ENCODE results near the gene HOXC9. TPM values are rescaled to one million over a fixed set of nuclear protein-coding genes. Genes with fewer than 3 reads are reported as not detected.

The HOXC9 gene
- total RNA-seq, 2 donors from 2014 or later: 7.0 to 12.0 TPM

GRCh38 chr12:54028314-54029201 lies 28.6 kb downstream of the HOXC9 start, which contains the start of gene HOXC6:
HOXC6 (plus strand) TSS chr12:54028440; CDS start chr12:54028522, 82 bp downstream.
- intact Hi-C loops (cut with DNase I): loop anchor here in 1 of 2 donors (5.0 kb wide), 1 partner anchor 36 kb away; no protein-coding TSS in a partner anchor
- DNase-seq (ENCODE audit: low spot score): peak; percentile 80

DNA sequence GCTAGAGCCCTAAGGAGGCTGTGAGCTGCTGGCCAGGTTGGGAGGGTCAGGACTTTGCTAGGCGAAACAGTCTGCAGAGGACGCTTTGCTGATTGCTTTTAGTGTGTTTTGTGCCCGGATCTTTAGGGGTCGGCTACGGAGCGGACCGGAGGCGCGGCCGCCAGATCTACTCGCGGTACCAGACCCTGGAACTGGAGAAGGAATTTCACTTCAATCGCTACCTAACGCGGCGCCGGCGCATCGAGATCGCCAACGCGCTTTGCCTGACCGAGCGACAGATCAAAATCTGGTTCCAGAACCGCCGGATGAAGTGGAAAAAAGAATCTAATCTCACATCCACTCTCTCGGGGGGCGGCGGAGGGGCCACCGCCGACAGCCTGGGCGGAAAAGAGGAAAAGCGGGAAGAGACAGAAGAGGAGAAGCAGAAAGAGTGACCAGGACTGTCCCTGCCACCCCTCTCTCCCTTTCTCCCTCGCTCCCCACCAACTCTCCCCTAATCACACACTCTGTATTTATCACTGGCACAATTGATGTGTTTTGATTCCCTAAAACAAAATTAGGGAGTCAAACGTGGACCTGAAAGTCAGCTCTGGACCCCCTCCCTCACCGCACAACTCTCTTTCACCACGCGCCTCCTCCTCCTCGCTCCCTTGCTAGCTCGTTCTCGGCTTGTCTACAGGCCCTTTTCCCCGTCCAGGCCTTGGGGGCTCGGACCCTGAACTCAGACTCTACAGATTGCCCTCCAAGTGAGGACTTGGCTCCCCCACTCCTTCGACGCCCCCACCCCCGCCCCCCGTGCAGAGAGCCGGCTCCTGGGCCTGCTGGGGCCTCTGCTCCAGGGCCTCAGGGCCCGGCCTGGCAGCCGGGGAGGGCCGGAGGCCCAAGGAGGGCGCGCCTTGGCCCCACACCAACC lies 29.8 kb downstream of the HOXC9 start:
- intact Hi-C loops (cut with DNase I): loop anchor here (5.0 kb wide), 4 partner anchors 37 to 163 kb away; no protein-coding TSS in a partner anchor
- peak; percentile 78 for DNase-seq (ENCODE audit: low spot score)

GRCh38 chr12:54030442-54030801 lies 30.5 kb downstream of the HOXC9 start:
- intact Hi-C loops (cut with DNase I): loop anchor here (5.0 kb wide), 3 partner anchors 102 to 162 kb away; no protein-coding TSS in a partner anchor
- no peak for DNase-seq (ENCODE audit: low spot score)

GRCh38 chr12:54030889-54031471 lies 31.0 kb downstream of the HOXC9 start:
- peak; percentile 86 for DNase-seq (ENCODE audit: low spot score)
- intact Hi-C loops (cut with DNase I): loop anchor here (5.0 kb wide), 3 partner anchors 101 to 161 kb away; no protein-coding TSS in a partner anchor

DNA sequence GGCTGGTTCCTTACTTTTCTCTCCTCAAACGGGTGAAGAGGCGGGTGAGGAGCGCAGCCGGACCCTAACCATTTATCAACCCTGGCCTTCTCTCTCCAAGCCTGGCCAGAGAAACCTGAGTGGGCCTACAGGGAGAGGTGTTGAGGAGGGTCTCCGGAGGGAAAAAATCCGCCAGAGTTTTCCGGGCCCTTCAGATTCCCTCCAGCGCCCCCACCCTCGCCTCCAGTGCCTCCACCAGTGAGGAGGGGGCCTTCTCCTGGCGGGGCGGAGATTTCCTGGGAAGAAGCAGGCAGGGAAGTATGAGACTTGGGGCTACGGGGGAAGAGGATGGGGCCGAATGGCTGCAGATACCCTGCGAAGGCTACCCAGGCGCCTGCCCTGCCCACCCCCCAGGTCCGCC lies 31.5 kb downstream of the HOXC9 start:
- intact Hi-C loops (cut with DNase I): loop anchor here (5.0 kb wide), 3 partner anchors 101 to 161 kb away; no protein-coding TSS in a partner anchor
- no peak for DNase-seq (ENCODE audit: low spot score)

DNA sequence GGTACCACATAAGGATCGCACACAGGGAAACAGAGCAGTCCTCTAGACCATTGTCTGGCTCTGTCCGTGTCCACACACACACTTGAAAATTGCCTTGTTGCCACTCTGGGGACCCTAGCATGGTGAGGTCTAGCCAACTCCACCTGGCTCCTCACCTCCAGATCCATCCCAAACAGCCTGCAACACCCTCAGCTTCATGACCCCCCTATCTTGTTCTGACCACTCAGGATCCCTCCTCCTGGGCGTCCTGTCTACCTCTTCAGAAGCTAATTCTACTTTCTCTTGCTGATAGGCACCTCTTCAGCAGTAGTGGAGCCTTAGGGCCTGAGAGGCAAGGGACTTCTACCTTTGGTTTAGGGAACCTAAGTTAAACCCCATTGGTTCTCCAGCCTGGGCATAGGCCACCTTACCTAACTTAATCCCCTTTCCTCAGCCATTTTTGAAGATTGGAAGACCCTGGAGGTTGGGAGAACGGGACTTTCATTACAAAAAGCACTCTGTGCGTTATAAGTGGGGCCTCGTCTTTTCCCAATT lies 32.2 kb downstream of the HOXC9 start:
- intact Hi-C loops (cut with DNase I): loop anchor here (5.0 kb wide), 3 partner anchors 100 to 160 kb away; no protein-coding TSS in a partner anchor
- DNase-seq (ENCODE audit: low spot score): no peak

DNA sequence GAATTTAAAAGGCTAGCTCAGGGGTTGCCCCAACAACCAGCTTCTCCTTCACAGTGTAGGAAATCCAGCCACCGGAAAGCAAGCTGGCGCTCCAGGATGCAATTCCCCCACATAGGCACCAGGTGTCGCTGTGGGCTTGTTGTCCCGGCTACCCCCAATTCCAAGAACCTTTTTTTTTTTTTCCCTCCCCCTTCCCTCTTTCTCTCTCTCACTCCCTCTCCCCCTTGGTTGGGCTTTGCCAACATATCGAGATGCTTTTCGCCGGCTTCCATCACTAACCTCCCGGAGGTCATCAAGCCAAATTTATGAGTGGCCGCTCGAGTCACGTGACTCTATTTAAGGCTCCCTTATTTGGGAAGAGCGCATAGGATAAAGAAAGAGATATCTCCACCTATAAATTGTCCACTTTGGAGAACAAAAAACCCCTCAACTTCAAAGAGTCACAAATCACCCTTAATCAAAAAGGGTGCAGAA lies 32.7 kb downstream of the HOXC9 start, which contains the start of gene HOXC5:
Gene HOXC5 (plus strand): TSS at position 424 of the 474 bp plus-strand sequence. CDS start 73 bp downstream, outside the sequence.
- peak; percentile 93 for DNase-seq (ENCODE audit: low spot score)

DNA sequence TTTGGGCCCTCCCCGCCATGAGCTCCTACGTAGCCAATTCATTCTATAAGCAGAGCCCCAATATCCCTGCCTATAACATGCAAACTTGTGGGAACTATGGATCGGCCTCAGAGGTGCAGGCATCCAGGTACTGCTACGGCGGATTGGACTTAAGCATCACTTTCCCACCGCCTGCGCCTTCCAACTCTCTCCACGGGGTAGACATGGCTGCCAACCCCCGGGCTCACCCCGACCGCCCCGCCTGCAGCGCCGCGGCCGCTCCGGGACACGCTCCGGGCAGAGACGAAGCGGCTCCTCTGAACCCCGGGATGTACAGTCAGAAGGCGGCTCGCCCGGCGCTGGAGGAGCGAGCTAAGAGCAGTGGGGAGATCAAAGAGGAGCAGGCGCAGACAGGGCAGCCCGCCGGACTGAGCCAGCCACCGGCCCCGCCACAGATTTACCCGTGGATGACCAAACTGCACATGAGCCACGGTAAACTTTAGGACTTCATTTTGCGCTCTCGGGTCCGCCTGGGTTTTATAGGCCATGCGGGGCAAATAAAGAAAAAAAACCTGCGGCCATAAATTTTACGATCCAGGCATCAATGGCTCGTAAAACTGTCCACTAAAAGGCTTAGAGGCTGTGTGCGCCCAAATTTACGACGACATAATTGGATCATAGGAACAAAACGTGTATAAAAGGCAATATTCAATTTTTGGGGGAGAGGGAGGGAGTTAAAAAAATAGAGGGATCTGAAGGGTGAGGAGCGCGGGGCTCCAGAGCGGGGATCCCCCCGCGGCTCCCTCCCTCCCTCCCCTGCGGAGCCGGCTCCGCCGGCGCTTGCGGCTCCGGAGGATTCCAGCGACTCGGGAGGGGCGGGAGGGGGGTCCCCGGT lies 33.4 kb downstream of the HOXC9 start:
- intact Hi-C loops (cut with DNase I): loop anchor here (5.0 kb wide), 3 partner anchors 99 to 159 kb away; no protein-coding TSS in a partner anchor
- no peak for DNase-seq (ENCODE audit: low spot score)

More for the DNA sequence above, 32.7 kb downstream of the HOXC9 start, which contains the start of gene HOXC5:
- intact Hi-C loops (cut with DNase I): loop anchor here (5.0 kb wide), 3 partner anchors 100 to 160 kb away; no protein-coding TSS in a partner anchor

- DNase-seq (ENCODE audit: low spot score): no peak
- intact Hi-C loops (cut with DNase I): loop anchor here (5.0 kb wide), 3 partner anchors 98 to 158 kb away; no protein-coding TSS in a partner anchor
Measured at GRCh38 chr12:54033980-54034784, 34.2 kb downstream of the HOXC9 start.

DNA sequence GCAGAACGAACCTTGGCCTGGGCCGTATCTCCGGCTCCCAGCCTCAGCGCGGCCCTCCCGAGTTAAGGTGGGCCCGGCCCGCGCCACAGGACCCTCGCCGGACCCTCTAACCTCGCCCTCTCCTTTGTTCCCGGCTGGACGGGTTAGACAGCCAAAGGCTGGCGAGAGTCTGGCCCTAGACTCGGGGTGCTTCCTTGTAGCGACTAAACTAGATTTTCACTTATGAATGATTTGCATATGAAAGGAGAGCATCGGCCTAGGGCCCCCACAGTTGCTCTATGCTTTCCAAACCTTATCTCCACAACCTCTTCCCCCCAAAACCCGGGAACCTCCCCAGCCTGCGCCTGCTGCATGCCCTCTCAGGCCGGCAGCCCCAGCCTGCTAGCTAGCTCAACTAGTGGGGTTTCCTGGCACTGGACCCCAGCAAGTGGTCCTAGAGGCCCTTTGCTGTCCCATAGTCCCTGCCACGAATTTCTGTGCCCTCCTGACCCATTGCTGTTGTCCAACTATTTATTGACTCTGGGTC lies 34.9 kb downstream of the HOXC9 start:
- intact Hi-C loops (cut with DNase I): loop anchor here (5.0 kb wide), 4 partner anchors 42 to 157 kb away; no protein-coding TSS in a partner anchor
- no peak for DNase-seq (ENCODE audit: low spot score)

GRCh38 chr12:54035568-54036264 lies 35.8 kb downstream of the HOXC9 start:
- no peak for DNase-seq (ENCODE audit: low spot score)
- intact Hi-C loops (cut with DNase I): loop anchor here in 1 of 2 donors (5.0 kb wide), 1 partner anchor 42 kb away; no protein-coding TSS in a partner anchor

DNA sequence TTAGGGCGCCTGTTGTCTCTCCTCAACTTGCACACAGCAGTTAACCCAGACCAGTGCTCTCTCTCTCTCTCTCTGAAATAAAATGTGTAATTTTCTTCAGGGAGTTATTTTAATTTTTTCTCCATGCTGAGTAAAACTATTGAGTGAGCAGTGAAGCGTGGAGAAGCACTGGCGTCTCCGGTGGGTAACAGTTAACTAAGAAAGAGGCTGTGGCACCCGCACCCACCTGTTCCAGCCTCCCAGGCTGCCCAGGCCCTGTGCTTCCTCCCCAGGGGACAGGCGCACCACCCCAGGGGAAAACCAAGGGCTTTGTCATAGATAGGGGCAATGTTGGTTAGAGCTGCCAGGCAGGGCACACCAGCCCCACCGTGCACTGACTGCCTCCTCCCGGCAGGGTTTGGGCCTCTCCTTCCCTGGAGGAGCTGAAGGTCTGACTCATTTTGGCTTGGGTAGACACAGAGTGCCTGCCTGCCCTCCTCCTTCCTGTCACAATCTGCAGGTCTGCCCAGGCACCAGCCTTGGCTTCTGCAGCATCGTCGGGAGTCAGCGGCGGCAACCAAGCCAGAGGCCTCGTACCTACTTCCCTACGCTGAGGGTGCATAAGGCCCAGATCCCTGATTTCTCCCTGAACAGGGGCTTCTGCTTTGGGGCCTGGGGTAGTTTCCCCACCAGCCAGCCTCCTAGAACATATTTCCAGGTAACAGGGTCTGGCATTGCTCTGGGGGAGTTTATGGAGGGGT lies 36.8 kb downstream of the HOXC9 start:
- no peak for DNase-seq (ENCODE audit: low spot score)
- intact Hi-C loops (cut with DNase I): loop anchor here in 1 of 2 donors (5.0 kb wide), 1 partner anchor 41 kb away; no protein-coding TSS in a partner anchor

DNA sequence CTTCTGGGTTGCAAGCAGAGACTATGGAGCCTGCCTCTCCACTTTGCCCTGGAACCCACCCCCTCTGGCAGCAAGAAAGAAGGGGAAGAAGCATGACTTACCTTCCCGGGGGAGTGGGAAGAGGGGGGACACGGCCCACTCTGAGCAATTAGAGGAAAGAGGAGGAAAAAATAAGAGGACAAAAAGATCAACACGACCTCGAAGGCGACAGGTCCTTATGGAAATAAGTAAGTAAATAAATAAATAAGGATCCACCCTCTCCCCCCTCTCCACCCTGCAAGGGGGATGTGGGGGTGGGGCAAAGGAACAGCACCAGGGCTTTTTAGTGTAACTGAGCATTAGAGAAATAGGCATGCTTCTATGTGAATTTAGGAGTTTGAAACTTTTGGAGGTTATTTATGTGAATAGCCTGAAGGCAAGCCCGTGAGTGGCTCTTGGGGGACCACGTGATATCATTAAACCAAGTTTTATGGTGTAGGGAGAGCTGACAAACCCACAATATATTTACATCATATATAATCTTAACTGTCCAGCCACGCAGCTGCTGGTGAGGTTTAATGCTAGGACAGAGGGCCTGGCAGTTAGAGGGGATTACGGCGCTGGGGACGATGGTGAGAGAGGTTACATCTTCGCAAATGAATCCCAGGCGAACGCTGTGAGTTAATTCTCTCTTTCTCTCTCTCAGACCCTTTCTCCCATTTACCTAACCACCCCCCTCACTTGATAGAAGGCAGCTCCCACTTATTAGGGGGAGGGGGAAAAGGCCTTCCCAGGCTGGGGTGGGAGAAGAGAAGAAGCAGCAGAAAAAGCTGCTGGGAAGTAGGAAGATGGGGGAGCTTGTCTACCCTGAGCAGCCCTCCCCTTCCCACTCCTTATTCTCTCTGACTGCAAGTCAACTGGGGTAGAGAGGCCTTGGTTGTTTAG lies 37.7 kb downstream of the HOXC9 start:
- intact Hi-C loops (cut with DNase I): loop anchor here in 1 of 2 donors (5.0 kb wide), 1 partner anchor 40 kb away; no protein-coding TSS in a partner anchor

More for the DNA sequence above, 37.7 kb downstream of the HOXC9 start:
- DNase-seq (ENCODE audit: low spot score): peak; percentile 55

Data from posterior vena cava (tissue), 2 donors.